Hematopoietic multipotent progenitor cell treated with erythropoietin and hydrocortisone succinate and interleukin-3 and kit ligand, for 15 days (in vitro differentiated cells): ENCODE data around the gene LDLRAP1.
A peak's percentile ranks its signal among the peaks of the same experiment; 100 is the strongest.

Experiments
- DNase-seq: peaks from one replicate; pipeline ENCODE4 v3.0.0-alpha.2; 2015; ENCODE audit warnings: low spot score

The LDLRAP1 gene

GRCh38 chr1:25544243-25544764 is 898 bp downstream of the LDLRAP1 start:
- DNase-seq: no peak

GRCh38 chr1:25544819-25545218 is 1.4 kb downstream of the LDLRAP1 start:
- DNase-seq: no peak

DNA sequence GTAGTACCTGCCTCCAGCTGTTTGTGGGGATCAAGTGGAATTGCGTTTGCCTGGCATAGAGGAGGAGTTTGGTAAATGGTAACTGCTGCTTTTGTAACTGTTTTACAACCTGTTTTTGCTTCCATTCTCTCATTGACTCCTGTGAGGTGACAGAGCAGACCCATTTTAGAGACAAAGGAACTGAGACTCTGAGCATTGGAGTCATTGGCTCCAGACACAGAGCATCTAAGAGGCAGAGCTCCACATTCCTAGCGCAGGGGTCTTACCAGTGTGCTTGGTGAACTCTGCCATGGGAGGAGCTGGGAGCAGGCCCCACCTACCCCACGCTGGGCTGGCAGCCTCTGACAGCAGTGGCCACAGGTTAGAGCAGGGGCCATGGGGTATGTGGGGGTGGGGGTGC is 2.4 kb downstream of the LDLRAP1 start:
- no peak for DNase-seq

DNA sequence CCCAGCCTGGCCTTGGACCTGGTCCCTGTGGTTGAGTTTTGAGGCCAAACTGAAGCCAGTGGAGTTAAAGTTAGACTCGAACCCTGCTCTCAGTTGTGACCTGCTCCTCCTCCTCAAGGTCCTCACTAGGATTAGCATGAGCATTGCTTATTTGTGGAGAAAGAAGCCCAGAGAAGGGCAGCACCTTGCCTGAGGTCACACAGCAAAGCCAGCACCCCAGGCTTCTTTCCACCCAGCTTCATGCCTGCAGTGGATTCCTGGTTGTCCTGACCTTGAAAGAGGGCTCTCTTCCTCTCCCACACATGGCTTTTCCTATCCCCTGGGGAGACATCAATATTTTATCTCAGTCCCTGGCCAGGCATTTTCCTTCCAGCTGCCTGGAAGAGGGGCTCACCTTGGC is 2.8 kb downstream of the LDLRAP1 start:
- DNase-seq: no peak

GRCh38 chr1:25548601-25549000 is 5.2 kb downstream of the LDLRAP1 start:
- DNase-seq: no peak

- DNase-seq: peak; percentile 32
These were observed 6.1 kb downstream of the LDLRAP1 start for GRCh38 chr1:25549273-25550154.

- peak; percentile 8 for DNase-seq
These were observed 6.7 kb downstream of the LDLRAP1 start for GRCh38 chr1:25550155-25550506.

DNA sequence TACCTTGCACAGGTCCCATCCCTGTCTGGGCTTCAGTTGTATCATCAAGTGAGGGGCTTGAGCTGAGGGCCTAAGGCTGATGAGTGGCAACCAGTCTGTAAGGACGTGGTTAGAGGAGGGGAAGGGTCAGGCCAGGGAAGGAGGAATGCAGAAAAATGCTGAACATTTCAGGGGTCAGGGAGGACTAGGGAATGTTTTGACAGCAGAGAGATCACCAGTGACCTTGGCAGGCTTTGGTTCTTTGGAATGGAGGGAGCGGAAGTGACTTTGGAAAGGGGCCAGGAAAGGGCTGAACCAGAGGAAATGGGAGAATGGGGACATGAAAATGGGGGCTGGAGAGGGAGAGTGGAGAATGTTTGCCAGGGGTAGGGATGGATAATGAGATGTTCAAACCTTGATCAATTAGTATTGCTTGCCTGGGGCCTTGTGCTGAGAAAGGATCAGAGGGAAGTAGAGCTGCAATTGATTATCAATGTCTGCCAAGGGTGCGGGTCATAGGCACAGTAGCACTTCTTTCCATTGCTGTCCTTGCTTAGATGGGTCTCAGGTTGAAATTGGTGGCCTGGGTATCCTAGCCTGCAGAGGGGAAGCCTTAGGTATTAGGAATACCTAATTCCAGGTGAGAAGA is 7.4 kb downstream of the LDLRAP1 start:
- no peak for DNase-seq

- DNase-seq: no peak
These were observed 10.5 kb downstream of the LDLRAP1 start for GRCh38 chr1:25553749-25554429.

- no peak for DNase-seq
These were observed 11.0 kb downstream of the LDLRAP1 start for GRCh38 chr1:25554430-25554780.

- DNase-seq: no peak
These were observed 11.7 kb downstream of the LDLRAP1 start for GRCh38 chr1:25554886-25555752.

- DNase-seq: no peak
These were observed 12.3 kb downstream of the LDLRAP1 start for GRCh38 chr1:25555753-25556092.

GRCh38 chr1:25556132-25556670 is 12.8 kb downstream of the LDLRAP1 start:
- DNase-seq: no peak

- peak; percentile 15 for DNase-seq
These were observed 13.5 kb downstream of the LDLRAP1 start for GRCh38 chr1:25556791-25557476.

- no peak for DNase-seq
These were observed 14.1 kb downstream of the LDLRAP1 start for GRCh38 chr1:25557543-25557942.

DNA sequence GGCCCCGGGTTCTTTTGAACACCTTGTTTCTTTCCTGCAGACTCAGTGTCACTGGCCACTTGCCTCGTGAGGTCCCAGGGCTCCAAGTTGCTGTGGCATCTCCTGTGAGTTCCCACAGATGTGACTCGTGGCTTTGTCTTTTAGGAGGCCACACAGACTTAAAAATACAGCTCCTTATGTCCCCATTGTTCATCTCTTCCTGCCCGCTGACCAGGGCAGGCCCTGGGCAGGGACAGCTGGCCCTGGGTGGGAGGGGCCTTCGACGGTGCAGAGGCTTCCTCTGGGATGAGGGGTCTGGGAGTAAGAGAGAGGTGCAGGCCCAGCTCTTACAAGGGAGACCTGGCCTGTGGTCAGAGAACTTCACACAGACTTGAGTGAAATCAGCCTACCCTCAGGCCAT is 15.6 kb downstream of the LDLRAP1 start:
- no peak for DNase-seq

GRCh38 chr1:25560001-25560400 is 16.6 kb downstream of the LDLRAP1 start:
- DNase-seq: no peak

DNA sequence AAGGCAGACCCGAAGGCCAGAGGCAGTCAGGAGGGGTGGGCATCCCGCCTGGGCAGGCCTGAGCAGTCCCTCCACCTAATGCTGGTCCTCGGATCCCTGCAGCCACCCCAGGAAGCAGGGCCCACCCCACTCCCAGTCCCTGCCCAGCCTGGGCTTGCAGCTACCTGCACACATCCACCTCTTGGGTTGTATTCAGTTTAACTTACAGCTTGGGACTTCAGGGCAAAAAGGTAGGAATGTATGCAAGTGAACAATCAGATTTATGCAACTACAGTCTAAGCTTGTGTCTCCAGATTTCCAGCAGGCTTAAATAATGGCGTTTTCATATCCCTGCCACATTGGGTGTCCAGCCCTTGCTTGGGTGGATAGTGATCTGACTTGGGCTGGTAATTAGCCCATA is 17.4 kb downstream of the LDLRAP1 start:
- DNase-seq: no peak

DNA sequence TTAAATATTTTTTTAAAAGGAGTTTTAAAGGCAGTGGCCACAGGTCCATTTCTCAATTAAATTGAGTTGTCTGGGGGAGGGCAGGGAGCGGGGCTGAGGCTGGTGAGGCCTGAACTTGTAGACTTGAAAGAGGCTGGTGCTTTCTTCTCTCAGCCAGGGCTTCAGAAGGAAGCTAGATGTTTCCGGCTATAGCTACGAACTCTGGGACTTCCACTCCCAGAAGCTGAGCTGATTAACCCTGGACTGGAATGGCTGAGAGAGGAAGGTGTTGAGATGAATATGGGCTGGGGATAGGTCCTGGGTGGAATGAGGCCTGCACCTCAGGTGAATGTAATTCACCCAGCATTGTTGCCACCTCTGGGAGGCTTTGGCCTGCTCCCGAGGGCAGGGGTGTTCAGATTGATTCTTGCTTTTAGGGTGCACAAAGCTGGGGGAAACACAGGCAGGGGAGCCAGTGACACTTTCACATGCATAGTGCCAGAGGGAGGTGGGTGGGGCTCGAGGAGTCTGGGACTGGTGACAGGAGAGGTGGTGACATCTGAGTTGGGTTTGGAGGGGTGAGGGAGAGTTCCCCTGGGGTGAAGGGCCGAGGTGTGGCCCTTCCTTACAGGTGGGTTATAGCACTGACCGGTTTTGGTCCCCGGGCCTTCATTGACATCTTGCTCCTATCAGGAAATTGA is 18.2 kb downstream of the LDLRAP1 start:
- DNase-seq: no peak

- DNase-seq: no peak
These were observed 18.9 kb downstream of the LDLRAP1 start for GRCh38 chr1:25562101-25562927.
